ENCODE data around the gene FOXP1. TPM values are rescaled to one million over a fixed set of nuclear protein-coding genes. Genes with fewer than 3 reads are reported as not detected.
A peak's percentile ranks its signal among the peaks of the same experiment; 100 is the strongest.

The FOXP1 gene
- total RNA-seq, 2 experiments from 2014 or later: 108 to 153 TPM

DNA sequence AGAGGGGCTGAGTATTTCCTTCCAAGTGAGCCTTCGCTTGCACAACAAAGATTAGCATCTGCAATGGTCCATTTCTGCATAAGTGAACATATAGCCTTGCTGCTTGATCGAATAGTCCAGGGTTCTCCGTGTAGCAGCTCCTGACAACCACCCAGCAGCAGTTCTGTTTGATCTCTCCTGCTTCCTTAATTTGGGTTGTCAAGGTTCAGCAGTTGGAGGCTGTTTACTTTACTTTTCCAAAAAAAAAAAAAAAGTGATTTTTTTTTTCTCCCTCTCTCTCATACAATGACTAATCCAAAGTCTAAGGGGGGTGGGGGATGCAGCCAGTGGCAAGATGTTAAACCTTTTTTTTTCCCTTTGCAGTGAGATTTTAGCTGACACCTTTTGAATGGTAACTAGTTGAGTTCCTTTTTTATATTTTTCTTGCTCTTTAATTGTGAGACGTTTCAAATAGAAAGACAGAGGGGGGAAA lies 3.6 kb downstream of the FOXP1 start:
- peak overlapping the region; percentile 91 for H3K4me3 Mint-ChIP-seq
- ATAC-seq (no peak), DNase-seq (peak; percentile 38)
- peak overlapping the region; percentile 95 for H3K27ac Mint-ChIP-seq
- ChIA-PET CTCF (interaction anchor here (0.6 to 0.8 kb wide), 3 partner anchors 117 to 571 kb away, joined by 3 read pairs; no protein-coding TSS in a partner anchor), POLR2A (no interaction called here)
- H3K36me3 Mint-ChIP-seq (ENCODE audit: low read depth): peaks cover 24% of the 10 kb centered on the region
- peaks cover 37% of the 10 kb centered on the region for H3K4me1 Mint-ChIP-seq
- H3K9me3 Mint-ChIP-seq (ENCODE audit: low read depth): no peaks in the 10 kb centered on the region
- intact Hi-C loops (cut with DNase I, micrococcal nuclease): loop anchor here (2.0 to 10.0 kb wide), 8 partner anchors 37 to 1265 kb away; partner anchors contain the start of gene SHQ1 (in 1 of the 2)
- H3K27me3 Mint-ChIP-seq: no peaks in the 10 kb centered on the region

DNA sequence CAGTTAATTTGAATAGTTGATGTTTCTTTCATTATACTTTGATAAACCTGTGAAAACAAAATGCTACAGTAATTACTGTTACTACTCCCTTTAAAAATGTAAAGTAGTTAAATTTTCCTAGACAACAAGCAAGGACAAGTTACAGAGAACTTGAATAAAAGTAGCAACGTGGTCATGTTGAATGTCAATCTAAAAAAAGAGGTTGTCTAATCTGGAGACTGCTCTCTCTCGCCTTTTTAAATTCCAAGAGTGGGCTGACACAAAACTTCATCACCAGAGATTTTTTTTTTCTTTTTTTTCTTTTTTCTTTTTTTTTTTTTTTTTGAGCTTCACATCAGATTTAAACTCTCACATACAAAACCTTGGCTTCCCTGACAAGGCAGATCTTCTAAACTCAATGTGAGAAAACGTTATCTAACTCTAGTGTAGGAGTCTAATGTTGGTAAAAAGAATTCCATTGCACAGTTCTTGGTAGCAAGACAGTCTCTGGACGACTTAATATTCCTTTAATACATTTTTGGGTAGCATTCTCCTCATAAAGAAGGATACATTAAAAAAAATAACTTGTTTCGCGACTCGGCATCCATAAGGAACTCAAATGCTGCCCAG lies 4.1 kb downstream of the FOXP1 start:
- ChIA-PET POLR2A (no interaction called here), CTCF (no interaction called here)
- no peaks in the 10 kb centered on the region for H3K9me3 Mint-ChIP-seq (ENCODE audit: low read depth)
- no peak for DNase-seq
- peak overlapping the region; percentile 91 for H3K4me3 Mint-ChIP-seq
- H3K27ac Mint-ChIP-seq: peak overlapping the region; percentile 95
- peaks cover 24% of the 10 kb centered on the region for H3K36me3 Mint-ChIP-seq (ENCODE audit: low read depth)
- H3K4me1 Mint-ChIP-seq: peaks cover 31% of the 10 kb centered on the region
- ATAC-seq: no peak
- no peaks in the 10 kb centered on the region for H3K27me3 Mint-ChIP-seq
- intact Hi-C loops (cut with DNase I, micrococcal nuclease): loop anchor here in 1 of 2 experiments (2.0 kb wide), 1 partner anchor 37 kb away; no protein-coding TSS in a partner anchor

- intact Hi-C loops (cut with DNase I, micrococcal nuclease): loop anchor here in 1 of 2 experiments (2.0 kb wide), 1 partner anchor 35 kb away; no protein-coding TSS in a partner anchor
- CTCF ChIA-PET: interaction anchor here (0.6 to 1.0 kb wide), 2 partner anchors 10 to 23 kb away, joined by 3 read pairs; no protein-coding TSS in a partner anchor
- H3K27ac Mint-ChIP-seq: no peak overlapping the region
- H3K36me3 Mint-ChIP-seq (ENCODE audit: low read depth): peaks cover 26% of the 10 kb centered on the region
- no peaks in the 10 kb centered on the region for H3K27me3 Mint-ChIP-seq
- POLR2A ChIA-PET: no interaction called here
- peaks cover 29% of the 10 kb centered on the region for H3K4me1 Mint-ChIP-seq
- DNase-seq: no peak
- H3K4me3 Mint-ChIP-seq: no peak overlapping the region
- ATAC-seq: no peak
- H3K9me3 Mint-ChIP-seq (ENCODE audit: low read depth): no peaks in the 10 kb centered on the region
These were observed 5.3 kb downstream of the FOXP1 start for GRCh38 chr3:71578054-71578751.

DNA sequence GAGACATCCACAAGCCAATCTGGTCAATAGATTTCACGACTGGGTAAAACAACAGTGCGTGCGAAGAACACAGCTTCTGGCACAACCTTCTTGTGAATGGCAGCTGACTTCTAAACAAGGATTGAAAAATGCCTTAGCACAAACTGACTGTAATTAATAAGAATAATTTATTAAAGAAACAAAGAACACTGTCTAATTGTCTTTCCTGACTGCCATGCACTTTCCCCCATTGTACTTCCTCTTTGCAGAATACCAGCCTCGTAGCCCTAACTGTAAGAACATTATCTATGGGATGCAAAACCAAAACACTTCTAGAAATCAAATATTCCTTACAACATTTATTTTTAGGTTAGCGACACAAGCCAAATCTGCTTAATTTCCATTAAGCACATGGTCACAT lies 6.5 kb downstream of the FOXP1 start:
- H3K36me3 Mint-ChIP-seq (ENCODE audit: low read depth): peaks cover 23% of the 10 kb centered on the region
- H3K27ac Mint-ChIP-seq: no peak overlapping the region
- H3K4me3 Mint-ChIP-seq: no peak overlapping the region
- peaks cover 29% of the 10 kb centered on the region for H3K4me1 Mint-ChIP-seq
- intact Hi-C loops (cut with DNase I, micrococcal nuclease): no loop called here
- no peaks in the 10 kb centered on the region for H3K27me3 Mint-ChIP-seq
- ATAC-seq (no peak), DNase-seq (no peak)
- ChIA-PET POLR2A (interaction anchor here (0.6 kb wide), 1 partner anchor 622 kb away, joined by 4 read pairs; no protein-coding TSS in a partner anchor), CTCF (no interaction called here)
- H3K9me3 Mint-ChIP-seq (ENCODE audit: low read depth): no peaks in the 10 kb centered on the region

DNA sequence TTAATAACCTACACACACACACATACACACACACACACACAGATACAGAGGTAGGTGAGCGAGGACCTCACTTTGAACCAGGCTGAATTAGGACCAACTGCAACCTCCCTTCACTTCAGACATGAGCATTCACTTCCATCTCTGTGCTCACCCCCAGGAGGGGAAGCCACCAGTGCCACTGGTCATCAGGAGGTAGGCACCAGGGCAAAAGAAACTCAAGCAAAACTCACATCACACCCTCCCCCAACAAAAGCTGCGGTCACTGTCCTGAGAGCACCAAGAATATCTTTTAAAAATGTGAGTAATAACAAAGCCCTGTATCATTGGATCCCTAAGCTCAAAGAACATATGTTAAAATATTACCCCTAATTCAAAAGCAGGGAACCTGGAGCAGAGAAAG lies 8.1 kb downstream of the FOXP1 start:
- Mint-ChIP-seq H3K27ac (no peak overlapping the region), H3K4me1 (peaks cover 21% of the 10 kb centered on the region), H3K36me3 (ENCODE audit: low read depth) (peaks cover 17% of the 10 kb centered on the region), H3K27me3 (no peaks in the 10 kb centered on the region), H3K4me3 (no peak overlapping the region), H3K9me3 (ENCODE audit: low read depth) (no peaks in the 10 kb centered on the region)
- ATAC-seq: no peak
- intact Hi-C loops (cut with DNase I, micrococcal nuclease): no loop called here
- DNase-seq: no peak
- ChIA-PET POLR2A (no interaction called here), CTCF (interaction anchor here (0.6 to 1.5 kb wide), 2 partner anchors 65 to 145 kb away, joined by 3 to 4 read pairs; no protein-coding TSS in a partner anchor)

GRCh38 chr3:71573181-71573580 lies 10.3 kb downstream of the FOXP1 start:
- Mint-ChIP-seq H3K27me3 (no peaks in the 10 kb centered on the region), H3K4me1 (peaks cover 2% of the 10 kb centered on the region), H3K9me3 (ENCODE audit: low read depth) (no peaks in the 10 kb centered on the region), H3K27ac (no peak overlapping the region), H3K4me3 (no peak overlapping the region), H3K36me3 (ENCODE audit: low read depth) (peaks cover 15% of the 10 kb centered on the region)
- ATAC-seq: no peak
- intact Hi-C loops (cut with DNase I, micrococcal nuclease): no loop called here
- ChIA-PET CTCF (interaction anchor here (0.5 to 1.3 kb wide), 2 partner anchors 10 to 120 kb away, joined by 3 to 4 read pairs; no protein-coding TSS in a partner anchor), POLR2A (no interaction called here)
- DNase-seq: no peak

- ATAC-seq: no peak
- no peaks in the 10 kb centered on the region for H3K9me3 Mint-ChIP-seq (ENCODE audit: low read depth)
- peaks cover 21% of the 10 kb centered on the region for H3K36me3 Mint-ChIP-seq (ENCODE audit: low read depth)
- H3K27ac Mint-ChIP-seq: no peak overlapping the region
- H3K4me3 Mint-ChIP-seq: no peak overlapping the region
- no peak for DNase-seq
- intact Hi-C loops (cut with DNase I, micrococcal nuclease): no loop called here
- no peaks in the 10 kb centered on the region for H3K27me3 Mint-ChIP-seq
- H3K4me1 Mint-ChIP-seq: no peaks in the 10 kb centered on the region
- CTCF ChIA-PET: interaction anchor here (0.8 kb wide), 1 partner anchor 1058 kb away, joined by 3 read pairs; no protein-coding TSS in a partner anchor
- POLR2A ChIA-PET: interaction anchor here (0.6 kb wide), 1 partner anchor 12 kb away, joined by 5 read pairs; no protein-coding TSS in a partner anchor
These were observed 13.0 kb downstream of the FOXP1 start for GRCh38 chr3:71570546-71570945.

- Mint-ChIP-seq H3K9me3 (ENCODE audit: low read depth) (no peaks in the 10 kb centered on the region), H3K4me1 (peaks cover 4% of the 10 kb centered on the region), H3K27ac (no peak overlapping the region), H3K4me3 (no peak overlapping the region), H3K36me3 (ENCODE audit: low read depth) (peaks cover 23% of the 10 kb centered on the region), H3K27me3 (no peaks in the 10 kb centered on the region)
- intact Hi-C loops (cut with DNase I, micrococcal nuclease): no loop called here
- DNase-seq: no peak
- no peak for ATAC-seq
- ChIA-PET CTCF (no interaction called here), POLR2A (no interaction called here)
These were observed 15.3 kb downstream of the FOXP1 start for GRCh38 chr3:71568207-71568606.

DNA sequence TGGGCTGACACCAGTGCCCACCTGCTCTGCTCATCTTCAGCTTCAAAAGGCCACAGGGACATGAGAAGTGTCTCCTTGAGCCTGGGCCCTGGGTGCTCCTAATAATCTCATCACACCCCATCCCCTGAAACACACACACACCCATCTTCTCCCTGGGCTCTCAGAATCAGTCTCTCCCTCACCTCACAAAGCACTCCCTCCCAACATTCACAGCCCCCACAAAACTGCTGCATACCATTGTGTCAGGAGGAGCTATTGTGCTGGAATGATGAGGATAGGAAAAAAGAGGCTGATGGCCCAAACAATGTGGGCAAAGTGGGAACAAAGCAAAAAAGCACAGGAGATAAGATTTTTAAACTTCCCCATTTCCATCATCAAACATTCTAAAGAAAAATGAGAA lies 16.8 kb downstream of the FOXP1 start:
- intact Hi-C loops (cut with DNase I, micrococcal nuclease): no loop called here
- H3K9me3 Mint-ChIP-seq (ENCODE audit: low read depth): no peaks in the 10 kb centered on the region
- H3K27ac Mint-ChIP-seq: no peak overlapping the region
- H3K4me1 Mint-ChIP-seq: peaks cover 4% of the 10 kb centered on the region
- POLR2A ChIA-PET: no interaction called here
- peaks cover 23% of the 10 kb centered on the region for H3K36me3 Mint-ChIP-seq (ENCODE audit: low read depth)
- DNase-seq: no peak
- CTCF ChIA-PET: no interaction called here
- no peak overlapping the region for H3K4me3 Mint-ChIP-seq
- H3K27me3 Mint-ChIP-seq: no peaks in the 10 kb centered on the region
- no peak for ATAC-seq

GRCh38 chr3:71565976-71566375 lies 17.6 kb downstream of the FOXP1 start:
- H3K4me3 Mint-ChIP-seq: no peak overlapping the region
- peaks cover 23% of the 10 kb centered on the region for H3K36me3 Mint-ChIP-seq (ENCODE audit: low read depth)
- H3K4me1 Mint-ChIP-seq: peaks cover 4% of the 10 kb centered on the region
- no peak for ATAC-seq
- ChIA-PET CTCF (no interaction called here), POLR2A (no interaction called here)
- no peak overlapping the region for H3K27ac Mint-ChIP-seq
- H3K9me3 Mint-ChIP-seq (ENCODE audit: low read depth): no peaks in the 10 kb centered on the region
- DNase-seq: no peak
- H3K27me3 Mint-ChIP-seq: no peaks in the 10 kb centered on the region
- intact Hi-C loops (cut with DNase I, micrococcal nuclease): no loop called here

- Mint-ChIP-seq H3K9me3 (ENCODE audit: low read depth) (no peaks in the 10 kb centered on the region), H3K4me1 (peaks cover 4% of the 10 kb centered on the region), H3K27ac (no peak overlapping the region), H3K4me3 (no peak overlapping the region), H3K27me3 (no peaks in the 10 kb centered on the region), H3K36me3 (ENCODE audit: low read depth) (peaks cover 24% of the 10 kb centered on the region)
- DNase-seq (no peak), ATAC-seq (no peak)
- ChIA-PET POLR2A (no interaction called here), CTCF (interaction anchor here (0.9 kb wide), 1 partner anchor 94 kb away, joined by 3 read pairs; no protein-coding TSS in a partner anchor)
- intact Hi-C loops (cut with DNase I, micrococcal nuclease): no loop called here
These were observed 18.2 kb downstream of the FOXP1 start for GRCh38 chr3:71565316-71565715.

DNA sequence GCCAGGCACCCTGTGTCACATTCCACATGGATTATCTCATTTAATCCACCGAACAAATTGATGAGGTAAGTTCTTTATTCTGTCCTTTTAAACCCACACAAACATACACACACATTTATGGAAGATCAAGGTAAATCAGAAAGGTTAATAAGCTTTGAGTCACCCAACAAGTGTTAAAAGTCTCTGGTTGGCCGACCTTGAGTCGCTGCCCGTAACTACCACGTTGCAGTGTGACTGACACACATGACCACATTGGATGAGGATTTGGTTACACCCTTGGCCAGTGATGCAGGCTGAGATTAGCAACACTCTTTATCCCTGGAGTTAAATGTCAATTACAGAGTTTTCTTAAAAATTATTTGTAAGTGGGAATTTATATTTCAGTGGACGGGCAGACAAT lies 19.2 kb downstream of the FOXP1 start:
- POLR2A ChIA-PET: no interaction called here

More for the DNA sequence above, 19.2 kb downstream of the FOXP1 start:
- H3K27me3 Mint-ChIP-seq: no peaks in the 10 kb centered on the region
- CTCF ChIA-PET: interaction anchor here (1.5 kb wide), 1 partner anchor 18 kb away, joined by 3 read pairs; no protein-coding TSS in a partner anchor
- intact Hi-C loops (cut with DNase I, micrococcal nuclease): no loop called here
- peaks cover 25% of the 10 kb centered on the region for H3K36me3 Mint-ChIP-seq (ENCODE audit: low read depth)
- ATAC-seq (no peak), DNase-seq (no peak)
- H3K4me1 Mint-ChIP-seq: peaks cover 4% of the 10 kb centered on the region
- no peak overlapping the region for H3K4me3 Mint-ChIP-seq
- H3K9me3 Mint-ChIP-seq (ENCODE audit: low read depth): no peaks in the 10 kb centered on the region
- H3K27ac Mint-ChIP-seq: no peak overlapping the region

Data from activated CD4-positive, alpha-beta T cell treated with anti-CD3 and anti-CD28 coated beads for 36 hours (primary cell).